ENCODE measurements around the gene NPAS3. TPM values are rescaled to one million over a fixed set of nuclear protein-coding genes. Genes with fewer than 3 reads are reported as not detected.

Gene NPAS3
- total and polyA plus RNA-seq, 2 donors (not counting 1 experiment from before 2014, with no cell fraction given) = 0.10 to 0.50 TPM

GRCh38 chr14:33776871-33777270 is 838.2 kb downstream of the NPAS3 start:
- Histone ChIP-seq H3K79me2 (ENCODE audit: control insufficient read depth, insufficient read depth, low read length) (no peaks in the 10 kb centered on the region), H3K9ac (ENCODE audit: insufficient read depth, low read length) (no peak overlapping the region), H3K27ac (ENCODE audit: insufficient read depth, low read length) (no peak overlapping the region), H3K4me3 (replicated peaks in 1 of 4; ENCODE audit: control extremely low read depth in 1 of 4, insufficient read depth in 1 of 4, low read depth in 3 of 4, low read length in 4 of 4) (no peak overlapping the region), H3K36me3 (ENCODE audit: control insufficient read depth, insufficient read depth, low read length) (no peaks in the 10 kb centered on the region), H3K4me1 (ENCODE audit: control insufficient read depth, extremely low read depth, insufficient read depth, low read length) (no peaks in the 10 kb centered on the region), H3K27me3 (ENCODE audit: control insufficient read depth, insufficient read depth, low read length) (no peaks in the 10 kb centered on the region), H3K4me2 (ENCODE audit: extremely low read depth, insufficient read depth, low read length) (no peak overlapping the region), H4K20me1 (ENCODE audit: control insufficient read depth, extremely low read depth, insufficient read depth, low read length) (no peaks in the 10 kb centered on the region), H2AFZ (ENCODE audit: low read length) (no peak overlapping the region), H3K9me3 (ENCODE audit: control insufficient read depth, insufficient read depth, low read depth, low read length) (no peaks in the 10 kb centered on the region)
- TF ChIP-seq CTCF (conservative IDR thresholded peaks at IDR 0.05 in 1 of 2, IDR thresholded peaks at IDR 0.05 in 1 of 2; ENCODE audit: low read depth in 1 of 2, low read length in 2 of 2) (no peak), EZH2 (IDR thresholded peaks at IDR 0.05; ENCODE audit: low read length, missing control alignments) (no peak)
- no peak for DNase-seq (ENCODE audit: low read depth in 2 of 2)

GRCh38 chr14:33777681-33778080 is 839.0 kb downstream of the NPAS3 start:
- Histone ChIP-seq H3K27ac (ENCODE audit: insufficient read depth, low read length) (no peak overlapping the region), H3K36me3 (ENCODE audit: control insufficient read depth, insufficient read depth, low read length) (no peaks in the 10 kb centered on the region), H3K4me3 (replicated peaks in 1 of 4; ENCODE audit: control extremely low read depth in 1 of 4, insufficient read depth in 1 of 4, low read depth in 3 of 4, low read length in 4 of 4) (no peak overlapping the region), H3K9ac (ENCODE audit: insufficient read depth, low read length) (no peak overlapping the region), H3K4me2 (ENCODE audit: extremely low read depth, insufficient read depth, low read length) (no peak overlapping the region), H4K20me1 (ENCODE audit: control insufficient read depth, extremely low read depth, insufficient read depth, low read length) (no peaks in the 10 kb centered on the region), H3K9me3 (ENCODE audit: control insufficient read depth, insufficient read depth, low read depth, low read length) (no peaks in the 10 kb centered on the region), H3K4me1 (ENCODE audit: control insufficient read depth, extremely low read depth, insufficient read depth, low read length) (no peaks in the 10 kb centered on the region), H3K27me3 (ENCODE audit: control insufficient read depth, insufficient read depth, low read length) (no peaks in the 10 kb centered on the region), H2AFZ (ENCODE audit: low read length) (no peak overlapping the region), H3K79me2 (ENCODE audit: control insufficient read depth, insufficient read depth, low read length) (no peaks in the 10 kb centered on the region)
- peak in 1 of 2 donors; percentile 23 for DNase-seq (ENCODE audit: low read depth in 2 of 2)
- TF ChIP-seq CTCF (conservative IDR thresholded peaks at IDR 0.05 in 1 of 2, IDR thresholded peaks at IDR 0.05 in 1 of 2; ENCODE audit: low read depth in 1 of 2, low read length in 2 of 2) = no peak
- TF ChIP-seq EZH2 (IDR thresholded peaks at IDR 0.05; ENCODE audit: low read length, missing control alignments) = no peak

- Histone ChIP-seq H3K79me2 (ENCODE audit: control insufficient read depth, insufficient read depth, low read length) (no peaks in the 10 kb centered on the region), H3K27ac (ENCODE audit: insufficient read depth, low read length) (no peak overlapping the region), H3K4me2 (ENCODE audit: extremely low read depth, insufficient read depth, low read length) (no peak overlapping the region), H3K9ac (ENCODE audit: insufficient read depth, low read length) (no peak overlapping the region), H4K20me1 (ENCODE audit: control insufficient read depth, extremely low read depth, insufficient read depth, low read length) (no peaks in the 10 kb centered on the region), H3K27me3 (ENCODE audit: control insufficient read depth, insufficient read depth, low read length) (no peaks in the 10 kb centered on the region), H3K4me1 (ENCODE audit: control insufficient read depth, extremely low read depth, insufficient read depth, low read length) (no peaks in the 10 kb centered on the region), H2AFZ (ENCODE audit: low read length) (no peak overlapping the region), H3K9me3 (ENCODE audit: control insufficient read depth, insufficient read depth, low read depth, low read length) (no peaks in the 10 kb centered on the region), H3K36me3 (ENCODE audit: control insufficient read depth, insufficient read depth, low read length) (no peaks in the 10 kb centered on the region), H3K4me3 (replicated peaks in 1 of 4; ENCODE audit: control extremely low read depth in 1 of 4, insufficient read depth in 1 of 4, low read depth in 3 of 4, low read length in 4 of 4) (no peak overlapping the region)
- no peak for TF ChIP-seq CTCF (conservative IDR thresholded peaks at IDR 0.05 in 1 of 2, IDR thresholded peaks at IDR 0.05 in 1 of 2; ENCODE audit: low read depth in 1 of 2, low read length in 2 of 2)
- TF ChIP-seq EZH2 (IDR thresholded peaks at IDR 0.05; ENCODE audit: low read length, missing control alignments) = no peak
- no peak for DNase-seq (ENCODE audit: low read depth in 2 of 2)
Observed at GRCh38 chr14:33780035-33780434, 841.4 kb downstream of the NPAS3 start.
